AG04449 (cell line): ENCODE data around the gene ZSCAN12.

Experiments
- CTCF ChIA-PET: fragments of 350-600 bp; formaldehyde crosslinking; extraction: SDS; loops from one replicate; lab custom pipeline; 2021; ENCODE audit warnings: antibody characterized with exemption; lab: Yijun Ruan, JAX
- POLR2A ChIA-PET: fragments of 400-600, 350-600 bp; formaldehyde crosslinking; extraction: SDS; loops from one replicate; lab custom pipeline; 2020; ENCODE audit warnings: antibody characterized with exemption, inconsistent platforms; lab: Yijun Ruan, JAX
- DNase-seq: peaks from one replicate; pipeline ENCODE4 v3.0.0-alpha.2; 2010; ENCODE audit warnings: low read depth, low spot score
- H3K4me3 ChIP-seq: 2 replicates; pipeline ENCODE4 v1.5.1; 2011; ENCODE audit warnings: low read depth, mild to moderate bottlenecking, control low read depth, low read length
- CTCF ChIP-seq: IDR thresholded peaks from one replicate; pipeline ENCODE4 v1.5.1; 2011; ENCODE audit warnings: mild to moderate bottlenecking, moderate library complexity, low read length, control low read depth, inconsistent platforms; ENCODE audit not compliant: insufficient read depth; ENCODE audit errors: missing control alignments

The ZSCAN12 gene

DNA sequence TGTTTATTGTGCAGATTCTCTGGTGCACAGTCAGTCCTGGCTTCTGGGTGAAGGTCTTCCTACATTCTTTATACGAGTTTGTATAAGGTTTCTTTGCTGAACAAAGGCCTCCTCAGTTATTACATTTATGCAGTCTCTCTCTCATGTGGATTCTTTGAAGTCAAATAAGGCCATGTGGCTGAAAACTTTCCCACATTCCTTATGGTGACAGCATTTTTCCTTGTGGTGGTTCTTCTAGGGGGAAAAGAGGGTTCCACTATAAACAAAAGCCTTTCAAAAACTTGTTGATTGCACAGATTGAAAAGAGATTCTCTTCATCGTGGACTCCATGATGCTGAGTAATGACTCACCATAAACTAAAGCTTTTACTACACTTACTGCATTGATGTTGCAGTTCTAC, 19.2 kb downstream of the ZSCAN12 start:
- POLR2A ChIA-PET = no interaction called here
- no peak for TF ChIP-seq CTCF
- H3K4me3 ChIP-seq = no peak overlapping the region
- no peak for DNase-seq
- CTCF ChIA-PET = no interaction called here

DNA sequence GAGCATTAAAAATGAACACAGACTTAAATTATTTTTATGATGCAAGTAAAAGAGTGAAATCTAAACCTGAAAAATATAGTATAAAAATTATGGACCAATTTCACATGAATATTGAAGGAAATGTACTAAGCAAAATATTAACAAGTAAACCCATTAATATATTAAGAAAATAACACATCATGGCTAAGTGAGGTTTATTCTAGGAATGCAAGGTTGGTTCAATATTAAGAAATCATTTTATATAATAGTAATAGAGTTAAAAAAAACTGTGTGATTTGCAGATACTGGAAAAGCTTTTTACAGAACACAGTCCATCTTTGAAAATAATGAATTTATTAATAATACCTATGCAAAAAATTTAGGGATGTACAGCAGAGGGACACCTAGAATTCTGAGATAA, 20.9 kb downstream of the ZSCAN12 start:
- no peak for DNase-seq
- ChIA-PET POLR2A (no interaction called here), CTCF (interaction anchor here (3.3 kb wide), 1 partner anchor 22 kb away, joined by 16 read pairs; no protein-coding TSS in a partner anchor)
- H3K4me3 ChIP-seq = no peak overlapping the region
- TF ChIP-seq CTCF = no peak

GRCh38 chr6:28377879-28378278, 21.7 kb downstream of the ZSCAN12 start:
- TF ChIP-seq CTCF = no peak
- ChIA-PET POLR2A (no interaction called here), CTCF (interaction anchor here (1.0 to 3.3 kb wide), 2 partner anchors 21 to 39 kb away, joined by 3 to 16 read pairs; no protein-coding TSS in a partner anchor)
- no peak for DNase-seq
- H3K4me3 ChIP-seq = no peak overlapping the region

GRCh38 chr6:28373925-28374324, 25.6 kb downstream of the ZSCAN12 start:
- no peak overlapping the region for H3K4me3 ChIP-seq
- POLR2A ChIA-PET = no interaction called here
- TF ChIP-seq CTCF = no peak
- CTCF ChIA-PET = no interaction called here
- DNase-seq = no peak

- ChIA-PET CTCF (interaction anchor here (0.6 to 2.3 kb wide), 3 partner anchors 12 to 452 kb away, joined by 3 to 11 read pairs (median 3); no protein-coding TSS in a partner anchor), POLR2A (interaction anchor here (0.6 to 0.7 kb wide), 3 partner anchors 10 to 104 kb away, joined by 3 read pairs; no protein-coding TSS in a partner anchor)
- H3K4me3 ChIP-seq = no peak overlapping the region
- no peak for DNase-seq
- no peak for TF ChIP-seq CTCF
Measured at GRCh38 chr6:28371706-28372451, 27.7 kb downstream of the ZSCAN12 start.

GRCh38 chr6:28371280-28371679, 28.3 kb downstream of the ZSCAN12 start:
- ChIA-PET CTCF (interaction anchor here (1.4 to 2.3 kb wide), 2 partner anchors 13 to 15 kb away, joined by 3 to 11 read pairs; no protein-coding TSS in a partner anchor), POLR2A (interaction anchor here (0.6 kb wide), 2 partner anchors 52 to 104 kb away, joined by 3 read pairs; no protein-coding TSS in a partner anchor)
- no peak for DNase-seq
- no peak for TF ChIP-seq CTCF
- H3K4me3 ChIP-seq = no peak overlapping the region
